HG03571 (cell line): Measurements from ENCODE around the gene RRN3.
"Not testable (repeated sequence)": the region's sequence is repeated elsewhere in the genome, so short reads cannot be mapped to it uniquely, and the experiment has no call there.

Experiments used
- ATAC-seq: cut with Tn5 transposase; IDR thresholded peaks from one replicate; pipeline ENCODE4 v1.9.1; 2021; ENCODE audit not compliant: unreplicated experiment

RRN3 gene

GRCh38 chr16:15052747-15053476, 41.2 kb downstream of the RRN3 start:
- no peak for ATAC-seq

- no peak for ATAC-seq
These were observed 42.6 kb downstream of the RRN3 start for GRCh38 chr16:15051387-15051951.

GRCh38 chr16:15050440-15050839, 43.6 kb downstream of the RRN3 start:
- not testable (repeated sequence) for ATAC-seq

GRCh38 chr16:15049581-15050180, 44.4 kb downstream of the RRN3 start:
- no peak for ATAC-seq

GRCh38 chr16:15046692-15047376, 47.2 kb downstream of the RRN3 start:
- no peak for ATAC-seq

- ATAC-seq, result not testable (repeated sequence)
These were observed 48.8 kb downstream of the RRN3 start for GRCh38 chr16:15045270-15045669.

- ATAC-seq, result no peak
These were observed 49.8 kb downstream of the RRN3 start for GRCh38 chr16:15044286-15044685.

GRCh38 chr16:15043344-15043743, 50.7 kb downstream of the RRN3 start:
- no peak for ATAC-seq

- ATAC-seq, result no peak
These were observed 52.6 kb downstream of the RRN3 start for GRCh38 chr16:15041271-15042004.

GRCh38 chr16:15038689-15039088, 55.4 kb downstream of the RRN3 start:
- ATAC-seq, result no peak

GRCh38 chr16:15037745-15038144, 56.3 kb downstream of the RRN3 start:
- ATAC-seq, result no peak

GRCh38 chr16:15037003-15037402, 57.1 kb downstream of the RRN3 start:
- ATAC-seq, result no peak

- ATAC-seq, result no peak
These were observed 58.8 kb downstream of the RRN3 start for GRCh38 chr16:15035163-15035729.

GRCh38 chr16:15034266-15035162, 59.6 kb downstream of the RRN3 start:
- no peak for ATAC-seq

- no peak for ATAC-seq
These were observed 60.8 kb downstream of the RRN3 start for GRCh38 chr16:15033309-15033707.

- ATAC-seq, result no peak
These were observed 61.3 kb downstream of the RRN3 start for GRCh38 chr16:15032547-15033308.

- no peak for ATAC-seq
These were observed 62.5 kb downstream of the RRN3 start for GRCh38 chr16:15031586-15031985.

- no peak for ATAC-seq
These were observed 62.9 kb downstream of the RRN3 start for GRCh38 chr16:15031179-15031578.

GRCh38 chr16:15029749-15030148, 64.3 kb downstream of the RRN3 start:
- ATAC-seq, result not testable (repeated sequence)
